HEK293T (cell line): ENCODE results near the gene PLSCR4.

Source experiments
- ARNT ChIP-seq: fragments of 450-650 bp; IDR thresholded peaks from 2 replicates; pipeline ENCODE4 v1.6.1; 2017; ENCODE audit warnings: mild to moderate bottlenecking
- BHLHE40 ChIP-seq: fragments of 450-650 bp; IDR thresholded peaks from 2 replicates; pipeline ENCODE4 v1.6.1; 2016; ENCODE audit warnings: mild to moderate bottlenecking, moderate library complexity, borderline replicate concordance
- LEF1 ChIP-seq: fragments of 450-650 bp; IDR thresholded peaks from 2 replicates; pipeline ENCODE4 v1.6.1; 2017; ENCODE audit warnings: mild to moderate bottlenecking, borderline replicate concordance
- SUZ12 ChIP-seq: fragments of 450-650 bp; IDR thresholded peaks from 2 replicates; pipeline ENCODE4 v1.6.1; 2016; ENCODE audit warnings: mild to moderate bottlenecking

DNA sequence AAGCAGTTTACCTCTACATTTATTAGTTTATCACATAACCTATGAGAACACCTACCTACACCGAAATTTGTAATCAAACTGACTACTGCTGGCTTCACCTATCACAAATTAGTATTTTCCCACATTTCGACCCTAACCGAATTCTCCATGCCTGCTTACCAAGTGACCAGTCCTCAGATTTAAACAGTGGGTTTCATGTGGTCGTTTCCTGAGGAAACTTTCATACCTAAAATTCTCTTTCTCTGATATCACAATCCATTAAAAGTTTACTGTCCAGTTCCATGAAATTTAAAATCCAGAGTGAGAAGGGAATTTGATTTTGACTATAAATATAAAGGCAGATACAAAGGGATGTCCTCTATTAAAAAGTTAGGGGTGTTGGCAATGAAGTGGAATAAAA lies 91.9 kb downstream of the PLSCR4 start:
- TF ChIP-seq BHLHE40 (no peak), ARNT (no peak), LEF1 (no peak), SUZ12 (no peak)
